ENCODE results near the gene CPNE5. TPM values are rescaled to one million over a fixed set of nuclear protein-coding genes. Genes with fewer than 3 reads are reported as not detected.
"Not testable (repeated sequence)": the region's sequence is repeated elsewhere in the genome, so short reads cannot be mapped to it uniquely, and the experiment has no call there.

Gene CPNE5
- total RNA-seq, 1 experiment from 2014 or later = not detected

GRCh38 chr6:36817176-36817817, 21.9 kb downstream of the CPNE5 start:
- DNase-seq (ENCODE audit: low read depth) = no peak

DNA sequence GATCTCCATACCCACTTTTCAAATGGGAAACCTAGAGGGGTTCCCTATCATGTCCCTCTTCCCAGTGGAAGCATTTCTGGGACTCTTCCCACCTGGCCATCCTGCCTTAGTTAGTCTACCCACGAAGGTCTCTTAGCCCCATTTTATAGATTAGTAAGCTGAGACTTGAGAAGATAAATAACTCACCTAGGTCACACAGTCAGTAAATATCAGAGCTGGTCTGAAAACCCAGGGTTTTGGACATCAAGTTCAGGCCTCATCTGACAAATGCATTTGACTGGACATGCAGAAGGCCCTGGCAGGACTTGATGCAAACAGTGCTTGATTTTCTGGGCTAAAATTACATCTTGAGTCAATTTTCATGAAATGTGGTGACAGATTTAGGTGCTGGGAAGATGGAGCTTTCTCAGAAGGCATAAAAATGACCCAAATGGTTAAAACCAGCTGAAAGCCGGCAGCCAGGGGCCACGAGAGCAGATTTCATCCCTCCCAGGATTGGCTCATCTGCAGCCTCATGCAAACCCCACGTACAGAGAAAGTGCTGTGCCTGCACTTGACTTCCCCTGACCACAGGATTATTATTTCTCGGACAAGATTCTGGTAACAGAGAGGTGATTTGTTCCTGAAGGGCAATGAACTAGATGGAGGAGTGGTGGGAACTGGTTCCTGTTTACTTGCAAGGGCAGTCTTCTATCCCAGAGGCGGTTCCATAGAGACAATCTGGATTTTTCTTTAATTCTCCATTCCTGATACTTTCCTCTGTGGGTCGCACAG, 23.1 kb downstream of the CPNE5 start:
- DNase-seq (ENCODE audit: low read depth) = no peak

- no peak for DNase-seq (ENCODE audit: low read depth)
Observed at GRCh38 chr6:36814249-36814648, 25.0 kb downstream of the CPNE5 start.

DNA sequence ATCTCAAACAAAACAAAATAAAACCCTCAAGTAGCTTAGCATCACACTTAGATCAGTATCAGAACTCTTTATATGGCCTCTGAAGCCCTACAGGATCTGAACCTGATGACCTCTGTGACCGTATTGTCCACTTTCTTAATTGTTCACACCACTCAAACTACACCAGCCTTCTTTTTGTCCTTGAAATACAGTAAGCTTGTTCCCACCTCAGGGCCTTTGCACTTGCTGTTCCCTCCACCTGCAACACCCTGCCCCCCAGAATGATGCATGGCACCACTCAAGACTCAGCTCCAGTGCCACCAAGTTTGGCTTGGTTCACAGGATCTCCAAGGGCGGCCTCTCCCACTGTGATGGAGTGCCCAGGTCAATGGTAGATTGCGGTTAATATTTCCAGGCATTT, 25.7 kb downstream of the CPNE5 start:
- DNase-seq (ENCODE audit: low read depth) = no peak

GRCh38 chr6:36813047-36813446, 26.2 kb downstream of the CPNE5 start:
- DNase-seq (ENCODE audit: low read depth) = not testable (repeated sequence)

DNA sequence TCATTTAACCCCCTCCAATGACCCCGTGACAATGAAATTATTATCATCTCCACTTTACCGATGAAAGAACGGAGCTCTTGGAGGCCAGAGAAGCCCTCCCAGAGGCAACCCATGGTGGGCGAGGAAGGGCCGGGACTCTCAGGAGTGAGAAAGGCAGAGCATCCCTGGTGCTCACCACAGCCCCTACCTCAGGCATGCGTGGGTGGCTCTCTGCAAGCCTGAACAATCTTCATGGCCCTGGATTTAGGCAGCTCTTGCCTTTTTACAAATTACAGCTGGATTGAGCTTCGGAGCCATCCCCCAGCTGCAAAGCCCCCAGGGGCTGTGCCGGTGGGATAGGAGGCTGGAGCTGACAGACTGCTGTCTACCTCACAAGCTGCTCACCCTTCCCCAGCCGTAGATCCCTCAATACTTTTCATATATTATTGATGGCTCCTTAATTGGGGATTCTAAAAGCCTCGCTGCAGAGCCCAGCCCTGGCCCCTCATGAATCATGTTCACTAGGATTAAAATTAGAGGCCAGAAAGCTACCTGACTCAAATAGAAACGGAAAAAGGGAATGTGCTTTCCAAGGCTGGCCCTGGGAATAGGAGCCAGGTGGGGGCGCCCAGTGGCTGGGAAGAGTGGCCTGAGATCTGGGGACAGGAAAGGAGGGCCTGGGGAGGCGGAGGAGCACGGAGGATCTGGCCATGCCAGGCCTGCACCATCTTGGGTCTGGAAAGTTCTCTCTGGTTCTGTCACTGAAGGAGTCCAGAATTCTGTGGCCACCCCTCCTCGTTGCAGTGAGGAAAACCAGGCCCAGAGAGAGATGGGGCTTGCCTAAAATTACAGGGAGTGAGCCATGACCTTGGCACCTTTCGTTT, 29.1 kb downstream of the CPNE5 start:
- DNase-seq (ENCODE audit: low read depth) = no peak

- no peak for DNase-seq (ENCODE audit: low read depth)
Observed at GRCh38 chr6:36809156-36809555, 30.1 kb downstream of the CPNE5 start.

DNA sequence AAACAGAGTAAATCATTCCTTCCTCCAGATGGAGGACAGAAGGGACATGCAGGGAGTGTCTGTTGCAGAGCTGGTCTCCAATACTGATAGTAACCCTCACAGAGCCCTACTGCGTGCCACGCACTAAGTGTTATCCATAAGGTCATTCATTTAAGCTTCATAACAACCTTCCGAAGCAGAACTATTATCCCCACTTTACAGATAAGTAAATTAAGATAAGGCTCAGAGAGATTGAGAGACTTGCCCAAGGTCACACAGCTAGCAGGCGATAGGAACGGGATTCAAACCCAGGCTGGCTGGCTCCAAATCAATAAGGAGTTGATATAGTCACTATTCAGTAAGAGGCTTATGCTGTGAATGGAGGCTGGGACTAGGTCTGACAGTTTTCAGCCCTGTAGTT, 30.6 kb downstream of the CPNE5 start:
- DNase-seq (ENCODE audit: low read depth) = no peak

DNA sequence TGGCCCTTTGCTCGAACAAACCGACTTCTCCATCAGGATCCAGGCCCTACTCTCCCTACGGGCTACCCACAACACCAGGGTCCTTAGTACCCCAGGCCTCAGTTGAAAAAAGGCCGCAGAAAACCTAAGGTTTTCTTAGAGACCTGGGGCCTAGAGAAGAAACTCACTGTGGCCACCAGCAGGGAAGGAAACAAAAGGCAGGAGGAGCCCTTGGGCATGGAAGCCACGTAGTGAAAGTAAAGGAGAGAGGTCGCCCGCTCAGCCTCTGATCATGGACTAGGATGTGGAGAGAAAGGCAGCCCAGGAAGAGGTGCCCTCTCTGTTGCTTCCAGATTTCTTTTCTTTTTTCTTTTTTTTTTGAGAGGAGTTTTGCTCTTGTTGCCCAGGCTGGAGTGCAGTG, 31.5 kb downstream of the CPNE5 start:
- no peak for DNase-seq (ENCODE audit: low read depth)

- DNase-seq (ENCODE audit: low read depth) = no peak
Observed at GRCh38 chr6:36807143-36807542, 32.1 kb downstream of the CPNE5 start.

DNA sequence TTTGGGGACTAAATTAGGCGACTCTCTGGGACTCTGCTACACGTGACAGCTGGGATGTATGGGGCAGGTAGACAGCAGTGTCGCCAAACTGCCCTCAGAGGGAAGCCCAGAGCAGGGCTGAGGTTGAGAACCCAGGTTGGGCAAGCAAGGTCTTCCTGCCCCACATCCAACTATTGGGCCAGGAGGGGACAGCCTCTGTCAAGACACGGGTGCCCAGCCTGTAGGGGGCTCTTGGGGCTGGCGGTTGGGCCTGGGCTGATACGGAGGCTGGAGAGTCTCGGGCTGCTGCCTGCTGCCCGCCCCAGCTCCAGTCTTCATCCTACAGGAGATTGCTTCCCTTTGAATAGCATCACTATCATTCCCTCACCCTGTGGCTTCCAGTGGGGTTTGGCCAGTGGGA, 33.3 kb downstream of the CPNE5 start:
- no peak for DNase-seq (ENCODE audit: low read depth)

- no peak for DNase-seq (ENCODE audit: low read depth)
Observed at GRCh38 chr6:36805096-36805797, 34.0 kb downstream of the CPNE5 start.

- no peak for DNase-seq (ENCODE audit: low read depth)
Observed at GRCh38 chr6:36804563-36804962, 34.7 kb downstream of the CPNE5 start.

GRCh38 chr6:36803908-36804307, 35.3 kb downstream of the CPNE5 start:
- no peak for DNase-seq (ENCODE audit: low read depth)

DNA sequence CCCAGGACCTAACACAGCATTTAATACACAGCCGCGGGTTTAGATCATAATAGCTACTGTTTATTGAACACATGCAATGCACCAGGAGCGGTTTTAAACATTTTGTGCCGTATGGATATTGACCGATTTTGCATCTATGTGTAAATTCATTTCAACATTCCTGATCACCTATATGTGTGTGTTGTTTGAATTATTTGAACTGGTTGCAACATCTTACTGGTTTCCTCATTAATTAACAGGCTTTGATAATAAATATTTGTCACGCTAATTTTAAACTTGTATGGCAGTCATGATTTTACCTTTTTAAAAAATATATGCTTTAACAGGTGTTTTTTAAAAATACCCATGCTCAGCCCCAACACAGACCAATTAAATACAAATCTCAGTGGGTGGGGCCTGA, 35.8 kb downstream of the CPNE5 start:
- no peak for DNase-seq (ENCODE audit: low read depth)

DNA sequence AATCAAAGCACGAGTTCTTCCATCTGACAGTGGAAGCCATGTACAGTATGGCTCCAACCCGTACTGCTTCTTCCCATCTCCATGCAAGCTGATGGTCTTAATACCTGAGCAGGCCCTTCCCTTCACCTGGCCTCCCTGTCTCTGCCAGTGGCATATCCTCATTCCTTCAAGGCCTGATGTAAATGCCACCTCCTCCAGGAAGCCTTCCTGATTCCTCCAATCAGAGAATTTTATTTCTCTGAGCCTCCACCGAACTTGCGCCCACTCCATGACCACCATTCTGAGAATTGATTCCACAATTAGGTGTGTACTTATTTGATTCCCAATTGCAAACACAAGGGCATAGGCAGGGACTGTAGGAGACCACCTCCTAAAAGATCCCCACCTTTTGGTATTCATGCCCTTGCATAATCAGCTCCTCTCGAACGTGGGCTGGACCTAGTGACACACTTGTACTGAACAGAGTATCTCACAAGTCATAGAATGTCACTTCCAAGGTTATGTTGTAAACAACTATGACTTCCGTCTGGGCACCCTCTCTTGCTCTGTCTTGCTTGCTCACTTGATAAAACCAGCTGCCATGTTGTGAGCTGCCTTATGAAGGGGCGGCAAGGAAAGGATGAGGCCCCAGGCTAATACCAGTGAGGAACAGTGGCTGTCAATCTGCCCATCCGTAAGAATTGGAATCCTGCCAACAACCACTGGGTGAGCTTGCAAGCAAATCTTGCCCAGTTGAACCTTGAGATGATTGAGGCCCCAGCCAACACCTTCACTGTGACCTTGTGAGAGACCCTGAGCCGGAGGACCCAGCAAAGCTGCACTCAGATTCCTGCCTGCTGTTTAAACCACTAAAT, 38.8 kb downstream of the CPNE5 start:
- no peak for DNase-seq (ENCODE audit: low read depth)

GRCh38 chr6:36798852-36799251, 40.4 kb downstream of the CPNE5 start:
- no peak for DNase-seq (ENCODE audit: low read depth)

DNA sequence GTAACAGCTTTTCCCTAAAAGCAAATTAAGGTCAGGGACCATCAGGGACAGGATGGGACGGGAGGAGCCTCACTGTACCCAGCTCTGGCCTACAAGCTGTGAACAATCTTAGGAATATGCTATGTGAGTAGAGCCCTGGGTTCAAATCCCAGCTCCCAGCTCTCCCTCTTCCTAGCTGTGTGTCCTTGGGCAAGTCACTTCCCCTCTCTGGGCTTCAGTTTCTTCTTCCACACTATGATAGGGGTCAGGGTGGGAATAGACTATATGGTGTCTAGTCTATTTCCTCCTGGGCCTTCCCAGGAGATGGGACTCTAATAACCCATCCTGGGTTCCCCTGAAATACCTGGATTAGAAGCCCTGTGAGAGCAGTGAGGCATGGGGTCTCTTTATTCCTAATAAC, 41.6 kb downstream of the CPNE5 start:
- DNase-seq (ENCODE audit: low read depth) = no peak

DNA sequence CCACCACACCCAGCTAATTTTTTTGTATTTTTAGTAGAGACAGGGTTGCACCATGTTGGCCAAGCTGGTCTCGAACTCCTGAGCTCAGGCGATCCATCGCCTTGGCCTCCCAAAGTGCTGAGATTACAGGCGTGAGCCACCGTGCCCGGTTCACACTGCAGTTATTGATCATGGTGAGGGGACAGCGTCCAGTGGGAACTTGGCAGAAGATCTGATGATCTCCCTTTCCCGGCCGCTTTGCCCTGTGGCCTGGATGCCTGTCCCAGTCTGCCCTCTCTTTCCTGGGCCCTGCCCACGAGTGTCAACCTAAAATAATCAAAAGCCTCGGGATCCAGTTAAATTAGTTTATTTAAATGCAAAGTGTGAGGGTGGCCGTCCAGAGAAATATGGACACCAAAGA, 42.2 kb downstream of the CPNE5 start:
- DNase-seq (ENCODE audit: low read depth) = no peak

- DNase-seq (ENCODE audit: low read depth) = no peak
Observed at GRCh38 chr6:36794713-36795065, 44.6 kb downstream of the CPNE5 start.
